Measurements from ENCODE around the gene CASP7. TPM values are rescaled to one million over a fixed set of nuclear protein-coding genes. Genes with fewer than 3 reads are reported as not detected.

Gene CASP7
- total RNA-seq, 1 donor from 2014 or later = 32.5 TPM

DNA sequence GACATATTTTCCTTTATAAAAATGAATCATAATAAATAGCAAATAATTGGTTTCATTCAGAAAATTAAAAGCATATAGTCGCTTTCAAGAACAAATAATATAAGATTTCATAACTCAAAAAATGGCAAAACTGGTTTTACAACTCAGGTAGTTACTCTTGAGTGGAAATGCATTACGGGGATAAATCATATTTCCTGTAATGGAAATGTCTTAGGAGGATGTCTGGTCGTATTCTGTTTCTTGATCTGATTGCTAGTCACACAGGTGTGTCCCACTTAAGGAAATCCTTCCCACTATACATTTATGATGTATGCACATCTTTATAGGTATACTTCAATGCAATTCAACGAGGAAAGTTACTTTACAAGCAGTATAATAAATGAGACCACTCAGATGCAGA, 36.5 kb upstream of the CASP7 start:
- ATAC-seq (no peak), DNase-seq (no peak)
- no peaks in the 10 kb centered on the region for H3K27me3 ChIP-seq
- no peak for TF ChIP-seq CTCF (IDR thresholded peaks at IDR 0.05)
- intact Hi-C loops (cut with DNase I) = no loop called here
- H3K4me3 ChIP-seq = no peak overlapping the region
- no peaks in the 10 kb centered on the region for H3K36me3 ChIP-seq
- no peak overlapping the region for H3K27ac ChIP-seq
- H3K9me3 ChIP-seq = no peaks in the 10 kb centered on the region
- peaks cover 4% of the 10 kb centered on the region for H3K4me1 ChIP-seq

- Histone ChIP-seq H3K4me3 (no peak overlapping the region), H3K4me1 (peaks cover 4% of the 10 kb centered on the region), H3K36me3 (no peaks in the 10 kb centered on the region), H3K27ac (no peak overlapping the region), H3K9me3 (no peaks in the 10 kb centered on the region), H3K27me3 (no peaks in the 10 kb centered on the region)
- no peak for DNase-seq
- intact Hi-C loops (cut with DNase I) = no loop called here
- TF ChIP-seq CTCF (IDR thresholded peaks at IDR 0.05) = no peak
- ATAC-seq = peak; percentile 17
Measured at GRCh38 chr10:113644185-113645120, 35.3 kb upstream of the CASP7 start.

DNA sequence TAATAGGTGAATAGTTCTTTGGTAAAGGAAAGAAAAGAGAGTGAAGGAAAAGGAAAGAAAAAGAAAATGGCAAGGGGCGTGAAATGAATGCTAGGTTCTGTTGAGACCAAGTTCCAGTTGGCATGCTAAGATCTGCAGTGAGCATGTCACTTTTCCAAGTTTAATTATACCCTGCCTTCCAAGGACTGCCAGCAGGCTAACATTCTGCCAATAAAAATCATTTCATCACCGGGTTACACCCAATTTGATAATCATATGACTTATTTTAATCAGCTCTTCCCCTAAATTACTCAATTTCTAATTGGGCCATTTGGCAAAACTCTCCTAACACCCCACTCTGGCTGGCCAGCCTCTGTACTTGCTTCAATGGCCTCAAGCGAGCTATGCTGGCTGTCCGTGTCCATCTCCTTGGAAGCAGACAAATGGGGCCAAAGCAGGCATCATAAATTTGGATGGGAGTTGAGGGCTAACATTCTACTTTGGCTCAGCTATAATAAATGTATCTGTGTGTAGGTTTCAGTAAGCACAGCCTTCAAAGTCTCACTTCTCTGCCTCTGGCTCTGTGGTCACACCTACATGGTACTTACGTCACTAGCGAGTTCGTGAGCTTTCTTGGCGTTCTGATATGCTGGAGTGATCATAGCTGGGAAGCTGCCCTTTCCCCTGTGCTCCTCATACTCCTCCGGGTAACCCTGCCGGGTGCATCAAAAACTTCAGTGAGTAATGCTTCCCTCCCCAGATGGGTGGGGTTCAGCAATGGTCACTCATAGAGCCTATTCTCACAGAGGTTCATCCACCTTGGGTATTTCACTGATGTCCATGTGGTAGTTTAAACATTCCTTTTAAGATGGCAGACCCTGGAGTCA, 33.1 kb upstream of the CASP7 start:
- Histone ChIP-seq H3K9me3 (no peaks in the 10 kb centered on the region), H3K36me3 (no peaks in the 10 kb centered on the region), H3K27me3 (no peaks in the 10 kb centered on the region), H3K4me3 (no peak overlapping the region), H3K27ac (no peak overlapping the region), H3K4me1 (peaks cover 4% of the 10 kb centered on the region)
- intact Hi-C loops (cut with DNase I) = no loop called here
- ATAC-seq = no peak
- no peak for TF ChIP-seq CTCF (IDR thresholded peaks at IDR 0.05)
- no peak for DNase-seq

DNA sequence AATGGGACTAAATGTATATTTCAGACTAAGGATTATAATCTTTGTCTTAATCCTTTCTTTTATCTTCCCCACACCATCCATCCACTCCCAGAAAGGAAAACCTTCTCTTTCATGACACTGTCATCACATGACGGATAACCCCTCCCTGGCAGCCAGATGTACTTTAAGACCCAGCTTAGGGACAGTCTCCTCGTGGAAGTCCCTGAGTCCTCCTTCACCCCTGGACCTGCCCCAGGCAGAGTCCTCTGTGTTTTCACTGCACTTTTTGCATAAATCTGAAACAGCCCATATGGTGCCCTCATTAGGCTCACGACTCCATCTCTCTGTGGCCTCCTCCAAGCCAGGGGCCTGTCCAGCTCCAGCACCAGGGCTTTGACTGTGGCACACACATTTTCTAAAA, 31.9 kb upstream of the CASP7 start:
- H3K27ac ChIP-seq = no peak overlapping the region
- no peaks in the 10 kb centered on the region for H3K36me3 ChIP-seq
- H3K4me3 ChIP-seq = no peak overlapping the region
- H3K4me1 ChIP-seq = peaks cover 4% of the 10 kb centered on the region
- H3K9me3 ChIP-seq = no peaks in the 10 kb centered on the region
- ATAC-seq (no peak), DNase-seq (no peak)
- TF ChIP-seq CTCF (IDR thresholded peaks at IDR 0.05) = no peak
- intact Hi-C loops (cut with DNase I) = no loop called here
- no peaks in the 10 kb centered on the region for H3K27me3 ChIP-seq

DNA sequence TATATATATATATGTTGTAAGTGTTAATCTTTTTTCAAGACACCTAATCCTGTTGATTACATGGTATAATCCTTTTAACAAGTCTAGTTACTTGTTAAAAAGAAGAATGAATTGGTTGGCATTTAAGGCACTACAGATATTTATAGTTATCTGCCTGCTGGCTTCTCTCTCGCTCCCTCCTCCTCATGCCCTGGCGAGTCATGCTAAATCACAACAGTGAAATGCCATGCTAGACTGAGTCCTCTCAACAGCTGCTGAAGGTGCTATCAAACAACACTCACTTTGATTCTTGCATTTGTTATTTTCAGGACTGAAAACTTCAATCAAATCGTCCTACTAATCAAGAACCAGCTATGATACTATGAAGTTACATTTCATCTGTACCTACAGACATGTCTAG, 31.2 kb upstream of the CASP7 start:
- H3K36me3 ChIP-seq = no peaks in the 10 kb centered on the region
- H3K27ac ChIP-seq = no peak overlapping the region
- H3K27me3 ChIP-seq = no peaks in the 10 kb centered on the region
- intact Hi-C loops (cut with DNase I) = no loop called here
- H3K4me1 ChIP-seq = peaks cover 4% of the 10 kb centered on the region
- TF ChIP-seq CTCF (IDR thresholded peaks at IDR 0.05) = no peak
- H3K9me3 ChIP-seq = no peaks in the 10 kb centered on the region
- ATAC-seq = no peak
- DNase-seq = no peak
- H3K4me3 ChIP-seq = no peak overlapping the region
